Activated CD8-positive, alpha-beta T cell treated with anti-CD3 and anti-CD28 coated beads for 36 hours (primary cell): Measurements from ENCODE around the gene SH2B2. TPM values are rescaled to one million over a fixed set of nuclear protein-coding genes. Genes with fewer than 3 reads are reported as not detected.
"Not testable (repeated sequence)": the region's sequence is repeated elsewhere in the genome, so short reads cannot be mapped to it uniquely, and the experiment has no call there.

Source experiments
- ATAC-seq: fragments of 200-7000 bp; cut with Tn5 transposase; one replicate; pipeline ENCODE4 v1.10.0; 2021; ENCODE audit warnings: mild to moderate bottlenecking, moderate library complexity
- CTCF ChIA-PET: fragments of 350-600 bp; sonication (Branson Sonifier 250); formaldehyde crosslinking; loops from one replicate; lab custom pipeline; 2021; ENCODE audit warnings: antibody characterized with exemption; lab: Charles Lee
- POLR2A ChIA-PET: fragments of 350-600 bp; sonication (Branson Sonifier 250); formaldehyde crosslinking; loops from one replicate; lab custom pipeline; 2021; ENCODE audit warnings: antibody characterized with exemption; lab: Charles Lee
- DNase-seq: peaks from one replicate; pipeline ENCODE4 v3.0.0-alpha.2; 2020
- H3K27ac Mint-ChIP-seq: one replicate; pipeline ENCODE4 v1.8.0; 2021; ENCODE audit warnings: mild to moderate bottlenecking, mixed read lengths
- H3K27me3 Mint-ChIP-seq: one replicate; pipeline ENCODE4 v1.8.0; 2021; ENCODE audit warnings: mixed read lengths
- H3K36me3 Mint-ChIP-seq: one replicate; pipeline ENCODE4 v1.8.0; 2021; ENCODE audit warnings: low read depth, mixed read lengths
- H3K4me1 Mint-ChIP-seq: one replicate; pipeline ENCODE4 v1.8.0; 2021; ENCODE audit warnings: low read depth, mixed read lengths
- H3K4me3 Mint-ChIP-seq: one replicate; pipeline ENCODE4 v1.8.0; 2021; ENCODE audit warnings: mild to moderate bottlenecking, moderate library complexity, mixed read lengths
- H3K9me3 Mint-ChIP-seq: one replicate; pipeline ENCODE4 v1.8.0; 2021; ENCODE audit warnings: mixed read lengths
- intact Hi-C: fragments of 100-400 bp; cut with micrococcal nuclease; formaldehyde crosslinking; loops from one replicate; pipeline ENCODE4 v1.10.0; 2022
- microRNA-seq: library from miRNA; unstranded; fragments of <30 nt; microRNA quantifications from one replicate; pipeline ENCODE4 v1.2.0, GENCODE V29; 2022; ENCODE audit warnings: borderline microRNAs expressed, borderline replicate concordance
- total RNA-seq, 2 experiments: library from RNA; stranded (reverse); gene quantifications; one replicate each; pipeline ENCODE4 v1.2.3, GENCODE V29; 2021

SH2B2 gene
- total RNA-seq, 2 experiments from 2014 or later, result 5.0 to 7.1 TPM

DNA sequence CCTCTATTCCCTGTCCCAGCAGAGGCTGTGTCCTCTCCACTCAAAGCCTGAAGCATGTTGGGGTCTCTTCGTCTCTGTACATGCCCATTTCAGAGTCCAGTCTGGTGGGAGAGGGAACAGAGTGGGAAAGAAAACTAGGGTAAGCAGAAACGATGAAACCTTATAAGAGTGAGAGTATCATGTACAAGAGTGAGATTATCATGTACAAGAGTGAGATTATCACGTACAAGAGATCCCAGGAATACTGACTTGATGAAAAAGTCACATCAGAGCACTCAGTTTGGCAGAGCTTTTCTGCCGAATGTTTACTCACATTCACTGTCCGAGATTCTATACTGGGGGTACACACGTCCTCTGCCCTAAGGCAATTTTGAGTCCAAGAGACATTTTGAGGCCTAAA, 69.7 kb downstream of the SH2B2 start, which contains the start of gene SPDYE6:
Gene SPDYE6 (minus strand): TSS at position 101 of the 400 bp plus-strand sequence. CDS start 421 bp downstream, outside the sequence.
- H3K27ac Mint-ChIP-seq, H3K4me3 Mint-ChIP-seq, ATAC-seq, CTCF ChIA-PET, POLR2A ChIA-PET, DNase-seq, H3K36me3 Mint-ChIP-seq, intact Hi-C loops, H3K27me3 Mint-ChIP-seq, H3K9me3 Mint-ChIP-seq, H3K4me1 Mint-ChIP-seq: not testable (repeated sequence)

DNA sequence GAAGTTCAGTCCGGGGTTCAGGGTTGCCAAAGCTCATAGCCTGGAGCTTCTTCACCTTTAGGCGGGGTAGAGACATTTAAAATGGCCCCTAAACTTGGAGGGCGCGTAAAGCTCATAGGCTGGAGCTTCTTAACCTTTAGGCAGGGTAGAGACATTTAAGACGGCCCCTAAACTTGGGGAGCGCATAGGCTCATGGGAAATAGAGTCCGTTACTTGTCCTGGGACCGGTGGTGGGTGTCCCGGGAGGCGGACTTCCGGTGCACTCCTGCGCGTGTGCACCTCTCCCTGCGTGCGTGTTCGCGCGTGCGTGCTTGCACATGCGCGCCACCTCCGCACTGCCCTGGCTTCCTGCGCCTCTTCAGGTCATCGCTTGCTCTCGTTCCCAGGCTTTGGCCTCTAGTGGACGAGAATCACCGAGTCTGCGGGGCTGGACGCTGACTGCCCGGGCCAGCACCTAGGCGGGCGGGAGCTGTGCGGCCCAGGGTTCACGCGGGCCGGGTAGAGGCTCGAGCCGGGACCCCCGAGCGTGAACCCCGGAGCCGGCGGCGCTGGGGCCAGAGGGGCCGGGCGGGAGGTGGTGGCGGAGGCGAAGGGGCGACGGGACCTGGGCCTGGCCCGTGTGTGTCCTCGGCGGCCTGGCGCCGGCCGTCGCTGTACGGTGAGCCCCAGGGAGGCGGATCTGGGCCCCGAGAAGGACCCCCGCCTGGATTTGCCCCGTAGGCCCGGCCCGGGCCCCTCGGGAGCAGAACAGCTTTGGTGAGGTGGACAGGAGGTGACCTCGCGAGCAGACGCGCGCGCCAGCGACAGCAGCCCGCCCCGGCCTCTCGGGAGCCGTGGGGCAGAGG, 77.1 kb downstream of the SH2B2 start:
- ATAC-seq (peak; percentile 100), DNase-seq (peak; percentile 98)
- peak overlapping the region; percentile 95 for H3K4me3 Mint-ChIP-seq
- H3K4me1 Mint-ChIP-seq, result peaks cover 18% of the 10 kb centered on the region
- peaks cover 24% of the 10 kb centered on the region for H3K36me3 Mint-ChIP-seq
- intact Hi-C loops, CTCF ChIA-PET, POLR2A ChIA-PET, H3K27me3 Mint-ChIP-seq, H3K9me3 Mint-ChIP-seq: not testable (repeated sequence)
- peak overlapping the region; percentile 89 for H3K27ac Mint-ChIP-seq

DNA sequence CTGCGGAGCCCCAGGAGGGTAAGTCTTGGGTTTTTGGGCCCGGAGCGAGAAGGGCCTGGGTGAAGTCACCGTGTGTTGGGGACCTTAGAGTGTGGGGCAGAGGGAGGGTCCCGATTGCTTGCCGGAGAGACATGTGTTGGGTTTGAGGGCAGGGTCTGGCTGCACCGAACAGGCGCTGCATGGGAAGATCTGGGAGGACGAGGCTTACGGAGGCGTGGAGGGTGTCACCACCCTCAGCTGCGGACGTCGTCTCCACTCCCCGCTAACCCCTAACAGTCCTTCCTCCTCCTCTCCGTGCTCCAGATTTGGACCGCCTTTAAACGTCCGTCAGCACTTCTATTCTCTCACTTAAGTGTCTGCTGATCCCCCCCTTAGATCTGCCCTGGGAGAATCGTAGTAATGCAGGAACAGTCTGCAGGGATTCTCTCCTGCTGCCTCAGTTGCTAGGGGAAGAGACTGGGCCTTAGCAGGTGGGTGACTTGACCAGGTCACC, 77.8 kb downstream of the SH2B2 start:
- intact Hi-C loops, POLR2A ChIA-PET, H3K9me3 Mint-ChIP-seq, CTCF ChIA-PET, H3K27me3 Mint-ChIP-seq, ATAC-seq, DNase-seq: not testable (repeated sequence)
- peak overlapping the region; percentile 95 for H3K4me3 Mint-ChIP-seq
- peaks cover 18% of the 10 kb centered on the region for H3K4me1 Mint-ChIP-seq
- H3K27ac Mint-ChIP-seq, result peak overlapping the region; percentile 89
- peaks cover 24% of the 10 kb centered on the region for H3K36me3 Mint-ChIP-seq

DNA sequence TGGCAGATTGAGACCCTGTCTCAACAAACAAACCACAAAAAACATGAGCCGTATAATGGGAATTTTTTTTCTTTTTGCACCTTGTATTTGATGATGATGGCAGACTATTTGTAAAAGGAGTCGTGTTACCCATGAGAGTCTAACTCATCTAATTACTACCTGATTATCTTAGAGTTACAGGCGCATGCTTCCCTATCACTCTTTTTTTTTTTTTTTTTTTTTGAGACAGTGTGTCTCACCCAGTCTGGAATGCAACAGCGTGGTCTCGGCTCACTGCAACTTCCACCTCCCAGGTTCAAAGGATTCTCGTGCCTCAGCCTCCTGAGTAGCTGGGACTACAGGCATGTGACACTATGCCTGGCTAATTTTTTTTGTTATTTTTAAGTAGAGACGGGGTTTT, 78.7 kb downstream of the SH2B2 start:
- intact Hi-C loops, H3K9me3 Mint-ChIP-seq, H3K27ac Mint-ChIP-seq, H3K27me3 Mint-ChIP-seq, CTCF ChIA-PET, POLR2A ChIA-PET, ATAC-seq, DNase-seq: not testable (repeated sequence)
- peaks cover 21% of the 10 kb centered on the region for H3K4me1 Mint-ChIP-seq
- peaks cover 30% of the 10 kb centered on the region for H3K36me3 Mint-ChIP-seq
- H3K4me3 Mint-ChIP-seq, result peak overlapping the region; percentile 95

DNA sequence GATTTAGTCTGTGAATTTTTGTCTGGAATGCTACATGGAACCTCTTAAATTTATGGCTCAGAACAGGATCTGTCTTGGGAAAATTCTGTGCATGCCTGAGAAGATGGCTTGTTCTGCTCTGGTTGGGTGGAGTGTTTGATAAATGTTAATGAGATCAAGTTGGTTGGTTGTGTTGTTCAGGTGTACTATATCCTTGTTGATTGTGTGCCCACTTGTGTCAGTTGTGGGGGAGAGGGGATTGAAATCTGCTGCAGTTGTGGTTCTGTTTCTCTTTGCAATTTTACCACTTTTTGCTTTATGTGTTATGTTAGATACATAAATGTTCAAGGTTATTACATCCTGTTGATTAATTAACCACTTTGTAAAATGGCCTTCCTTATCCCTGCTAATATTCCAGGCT, 83.4 kb downstream of the SH2B2 start:
- Mint-ChIP-seq H3K4me1 (peaks cover 19% of the 10 kb centered on the region), H3K36me3 (peaks cover 45% of the 10 kb centered on the region)
- H3K27ac Mint-ChIP-seq, H3K9me3 Mint-ChIP-seq, CTCF ChIA-PET, intact Hi-C loops, POLR2A ChIA-PET, H3K4me3 Mint-ChIP-seq, ATAC-seq, DNase-seq, H3K27me3 Mint-ChIP-seq: not testable (repeated sequence)

Small RNA genes lying within 50 kb of the gene (microRNA-seq; reads per million reads assigned to microRNA genes)
- gene MIR4285, result not detected

Other genes with a start within 250 kb of the SH2B2 start
- not detected for gene SPDYE6, start 69.6 kb downstream of the SH2B2 start, total RNA-seq
- 10 to 100 TPM; 29.8 to 33.6 TPM for gene PRKRIP1, start 109.5 kb downstream of the SH2B2 start, total RNA-seq
- gene ORAI2, start 146.7 kb downstream of the SH2B2 start, total RNA-seq, result 10 to 100 TPM; 29.4 to 35.8 TPM
- gene ALKBH4, start 178.0 kb downstream of the SH2B2 start, total RNA-seq, result 1 to 10 TPM; 6.0 to 6.9 TPM
- 10 to 100 TPM; 12.3 to 12.7 TPM for gene LRWD1, start 178.1 kb downstream of the SH2B2 start, total RNA-seq
- 10 to 100 TPM; 49.1 to 54.7 TPM for gene POLR2J, start 192.1 kb downstream of the SH2B2 start, total RNA-seq
- gene RASA4B, start 230.9 kb downstream of the SH2B2 start, total RNA-seq, result 10 to 100 TPM; 26.0 to 31.3 TPM